GM20000 (cell line): Measurements from ENCODE around the gene LINGO1.

ENCODE experiments used
- DNase-seq: peaks from one replicate; pipeline ENCODE4 v3.0.0; 2012; ENCODE audit warnings: low spot score
- CTCF ChIP-seq: IDR thresholded peaks from 2 replicates; pipeline ENCODE4 v1.5.1; 2012; ENCODE audit warnings: mild to moderate bottlenecking, control low read depth; ENCODE audit errors: extremely low read depth, missing control alignments

The LINGO1 gene

GRCh38 chr15:77564341-77564740, 68.4 kb downstream of the LINGO1 start:
- no peak for DNase-seq
- TF ChIP-seq CTCF: no peak

DNA sequence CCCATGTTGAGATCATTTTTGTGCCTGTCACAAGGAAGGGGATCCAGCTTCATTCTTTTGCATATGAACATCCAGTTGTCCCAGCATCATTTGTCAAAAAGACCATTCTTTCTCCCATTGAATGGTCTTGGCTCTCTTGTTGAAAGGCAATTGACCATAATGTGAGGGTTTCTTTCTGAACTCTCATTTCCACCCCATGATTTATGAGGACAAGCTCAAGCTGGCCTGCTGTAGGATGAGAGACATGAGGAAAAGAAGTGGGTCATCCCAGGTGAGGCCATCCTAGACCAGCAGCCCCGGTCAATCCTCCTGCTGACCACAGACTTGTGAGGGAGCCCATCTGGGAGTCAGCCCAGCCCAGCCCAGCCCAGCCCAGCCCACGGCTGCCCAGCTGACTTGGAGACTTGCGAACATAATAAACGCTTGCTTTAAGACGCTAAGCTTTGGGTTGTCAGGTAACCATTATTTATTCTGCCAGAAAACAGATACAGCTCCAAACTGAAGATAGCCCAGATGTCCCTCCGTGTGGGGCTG, 69.0 kb downstream of the LINGO1 start:
- DNase-seq: no peak
- TF ChIP-seq CTCF: no peak
